Stimulated activated naive B cell treated with anti-CD40 and anti-IgM and Interleukin-4, amounts not matched to agents 10 μg/mL and 1 μg/mL and 100 μg/mL, for 72 hours (primary cell): ENCODE data around the gene HUNK.

Experiments used
- ATAC-seq, 2 donors: fragments of 150-1000 bp; cut with Tn5 transposase; replicated peaks; 2 replicates each; pipeline ENCODE4 v1.10.0; 2021; ENCODE audit warnings: moderate library complexity in 1 of 2
- DNase-seq: peaks from one replicate; pipeline ENCODE4 v3.0.0; 2021
- H3K27ac Mint-ChIP-seq: one replicate; pipeline ENCODE4 v1.8.0; 2022; ENCODE audit warnings: mild to moderate bottlenecking, mixed read lengths
- H3K27me3 Mint-ChIP-seq, 2 donors: one replicate each; pipeline ENCODE4 v1.8.0; 2022; ENCODE audit warnings: mixed read lengths in 2 of 2
- H3K36me3 Mint-ChIP-seq, 2 donors: one replicate each; pipeline ENCODE4 v1.8.0; 2022; ENCODE audit warnings: mixed read lengths in 2 of 2, mild to moderate bottlenecking in 1 of 2
- H3K4me1 Mint-ChIP-seq, 2 donors: one replicate each; pipeline ENCODE4 v1.8.0; 2022; ENCODE audit warnings: mixed read lengths in 2 of 2, mild to moderate bottlenecking in 1 of 2
- H3K4me3 Mint-ChIP-seq, 2 donors: one replicate each; pipeline ENCODE4 v1.8.0; 2022; ENCODE audit warnings: mild to moderate bottlenecking in 2 of 2, mixed read lengths in 2 of 2, moderate library complexity in 1 of 2
- H3K9me3 Mint-ChIP-seq, 2 donors: one replicate each; pipeline ENCODE4 v1.8.0; 2022; ENCODE audit warnings: mixed read lengths in 2 of 2, mild to moderate bottlenecking in 1 of 2

Gene HUNK

DNA sequence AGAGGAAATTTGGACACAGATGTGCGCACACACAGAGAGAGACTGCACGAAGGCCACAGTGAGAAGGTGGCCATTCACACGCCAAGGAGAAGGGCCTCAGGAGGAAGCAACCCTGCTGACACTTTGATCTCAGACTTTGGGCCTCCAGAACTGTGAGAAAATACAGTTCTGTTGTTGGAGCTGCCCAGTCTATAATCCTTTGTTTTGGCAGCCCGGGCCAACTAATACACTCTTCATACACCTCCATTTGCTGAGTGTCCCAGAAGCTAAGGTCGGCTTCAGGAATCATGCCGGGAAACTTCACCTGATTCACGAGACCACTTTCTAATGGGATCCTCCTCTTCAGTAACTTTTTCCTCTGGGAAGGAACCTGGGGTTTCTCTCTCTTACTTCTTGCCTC lies 23.2 kb downstream of the HUNK start:
- peaks cover 14 to 19% of the 10 kb centered on the region in 2 donors for H3K27me3 Mint-ChIP-seq
- H3K36me3 Mint-ChIP-seq, result no peaks in the 10 kb centered on the region
- ATAC-seq, result no peak
- H3K4me1 Mint-ChIP-seq, result no peaks in the 10 kb centered on the region
- no peaks in the 10 kb centered on the region for H3K9me3 Mint-ChIP-seq
- H3K27ac Mint-ChIP-seq, result no peak overlapping the region
- no peak for DNase-seq
- no peak overlapping the region for H3K4me3 Mint-ChIP-seq

- H3K9me3 Mint-ChIP-seq, result no peaks in the 10 kb centered on the region
- no peak for ATAC-seq
- H3K4me3 Mint-ChIP-seq, result no peak overlapping the region
- H3K27me3 Mint-ChIP-seq, result peaks cover 16 to 19% of the 10 kb centered on the region in 2 donors
- no peaks in the 10 kb centered on the region for H3K4me1 Mint-ChIP-seq
- H3K27ac Mint-ChIP-seq, result no peak overlapping the region
- DNase-seq, result no peak
- H3K36me3 Mint-ChIP-seq, result no peaks in the 10 kb centered on the region
Measured at GRCh38 chr21:31897311-31897710, 24.5 kb downstream of the HUNK start.

DNA sequence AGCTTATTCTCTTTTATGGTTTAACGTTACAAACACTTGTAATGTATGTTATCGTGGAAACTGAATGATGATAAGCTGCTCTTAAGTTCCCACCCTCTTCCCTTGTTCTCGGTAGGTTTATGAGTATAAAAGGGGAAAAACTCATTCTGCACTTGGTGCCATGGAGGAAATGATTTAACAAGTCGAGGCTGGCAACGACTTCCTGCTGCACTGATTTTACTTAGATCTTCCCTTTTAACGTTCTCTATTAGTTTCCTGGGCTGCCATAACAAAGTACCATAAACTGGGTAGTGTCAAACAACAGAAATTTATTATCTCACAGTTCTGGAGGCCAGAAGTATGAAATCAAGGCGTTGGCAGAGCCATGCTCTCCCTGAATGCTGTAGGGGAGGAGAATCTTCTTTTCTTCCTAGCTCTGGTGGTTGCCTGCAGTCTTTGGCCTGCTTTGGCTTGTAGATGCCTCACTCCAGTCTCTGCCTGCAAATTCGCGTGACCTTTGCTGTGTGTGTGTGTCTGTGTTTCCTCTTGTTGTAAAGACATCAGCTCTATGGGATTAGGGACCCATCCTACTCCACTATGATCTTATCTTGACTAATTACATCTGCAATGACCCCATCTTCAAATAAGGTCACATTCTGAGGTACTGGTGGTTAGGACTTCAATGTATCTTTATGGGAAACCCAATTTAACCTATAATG lies 26.3 kb downstream of the HUNK start:
- H3K4me3 Mint-ChIP-seq, result no peak overlapping the region
- no peak for ATAC-seq
- peaks cover 0 to 1% of the 10 kb centered on the region in 2 donors for H3K4me1 Mint-ChIP-seq
- DNase-seq, result no peak
- no peaks in the 10 kb centered on the region for H3K36me3 Mint-ChIP-seq
- H3K9me3 Mint-ChIP-seq, result no peaks in the 10 kb centered on the region
- peaks cover 7 to 8% of the 10 kb centered on the region in 2 donors for H3K27me3 Mint-ChIP-seq
- H3K27ac Mint-ChIP-seq, result no peak overlapping the region

GRCh38 chr21:31900121-31900895 lies 27.5 kb downstream of the HUNK start:
- Mint-ChIP-seq H3K9me3 (no peaks in the 10 kb centered on the region), H3K36me3 (no peaks in the 10 kb centered on the region), H3K27me3 (peaks cover 15 to 17% of the 10 kb centered on the region in 2 donors), H3K4me3 (no peak overlapping the region), H3K27ac (no peak overlapping the region), H3K4me1 (peaks cover 0 to 5% of the 10 kb centered on the region in 2 donors)
- DNase-seq (no peak), ATAC-seq (no peak)

DNA sequence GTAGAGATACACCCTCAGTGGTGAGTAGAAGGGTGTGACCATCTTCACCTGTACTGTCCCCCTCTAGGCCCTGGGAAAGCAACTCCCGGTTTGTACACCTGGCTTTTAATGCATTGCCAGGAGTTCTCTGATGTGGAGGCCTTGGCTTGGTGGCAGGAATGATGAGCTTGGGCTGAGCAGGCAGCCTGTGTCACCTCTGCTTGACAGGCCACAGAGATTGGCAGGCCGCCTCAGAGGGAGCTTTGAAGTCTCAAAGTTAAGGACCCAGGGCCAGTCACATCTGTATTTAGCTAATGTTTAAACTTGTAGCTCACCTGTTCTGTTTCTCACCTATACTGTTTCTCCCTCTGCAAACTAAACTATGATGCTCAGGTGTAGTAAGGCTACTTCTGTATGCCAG lies 28.5 kb downstream of the HUNK start:
- peaks cover 23 to 26% of the 10 kb centered on the region in 2 donors for H3K27me3 Mint-ChIP-seq
- DNase-seq (no peak), ATAC-seq (no peak)
- H3K4me1 Mint-ChIP-seq, result peaks cover 0 to 5% of the 10 kb centered on the region in 2 donors
- H3K9me3 Mint-ChIP-seq, result no peaks in the 10 kb centered on the region
- H3K27ac Mint-ChIP-seq, result no peak overlapping the region
- H3K4me3 Mint-ChIP-seq, result no peak overlapping the region
- H3K36me3 Mint-ChIP-seq, result no peaks in the 10 kb centered on the region

GRCh38 chr21:31902438-31902837 lies 29.6 kb downstream of the HUNK start:
- peaks cover 0 to 2% of the 10 kb centered on the region in 2 donors for H3K36me3 Mint-ChIP-seq
- DNase-seq (no peak), ATAC-seq (no peak)
- no peak overlapping the region for H3K27ac Mint-ChIP-seq
- no peak overlapping the region for H3K4me3 Mint-ChIP-seq
- H3K4me1 Mint-ChIP-seq, result peaks cover 0 to 5% of the 10 kb centered on the region in 2 donors
- H3K27me3 Mint-ChIP-seq, result peaks cover 31 to 34% of the 10 kb centered on the region in 2 donors
- H3K9me3 Mint-ChIP-seq, result no peaks in the 10 kb centered on the region

DNA sequence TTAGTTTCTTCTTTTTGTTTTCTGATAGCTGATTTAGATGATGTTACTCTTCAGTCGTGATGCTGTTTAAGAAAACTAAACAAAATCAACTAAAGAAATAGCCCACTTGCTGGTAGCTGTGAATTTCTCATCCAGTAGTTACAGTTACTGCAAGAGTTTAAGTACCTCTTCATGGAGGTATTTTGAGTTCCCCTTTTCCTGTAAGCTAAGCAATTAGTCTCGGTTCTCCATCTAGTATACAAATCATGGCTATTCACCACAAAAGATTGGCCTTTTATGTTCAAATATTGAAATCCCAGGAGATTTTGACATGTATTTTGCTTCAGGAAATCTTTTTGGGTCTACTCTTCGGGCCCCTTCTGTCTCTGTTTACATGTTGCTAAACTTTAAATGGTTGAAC lies 31.1 kb downstream of the HUNK start:
- no peak for ATAC-seq
- DNase-seq, result no peak
- peaks cover 0 to 5% of the 10 kb centered on the region in 2 donors for H3K4me1 Mint-ChIP-seq
- H3K27ac Mint-ChIP-seq, result no peak overlapping the region
- H3K4me3 Mint-ChIP-seq, result no peak overlapping the region
- peaks cover 41 to 45% of the 10 kb centered on the region in 2 donors for H3K27me3 Mint-ChIP-seq
- H3K9me3 Mint-ChIP-seq, result no peaks in the 10 kb centered on the region
- peaks cover 0 to 4% of the 10 kb centered on the region in 2 donors for H3K36me3 Mint-ChIP-seq

DNA sequence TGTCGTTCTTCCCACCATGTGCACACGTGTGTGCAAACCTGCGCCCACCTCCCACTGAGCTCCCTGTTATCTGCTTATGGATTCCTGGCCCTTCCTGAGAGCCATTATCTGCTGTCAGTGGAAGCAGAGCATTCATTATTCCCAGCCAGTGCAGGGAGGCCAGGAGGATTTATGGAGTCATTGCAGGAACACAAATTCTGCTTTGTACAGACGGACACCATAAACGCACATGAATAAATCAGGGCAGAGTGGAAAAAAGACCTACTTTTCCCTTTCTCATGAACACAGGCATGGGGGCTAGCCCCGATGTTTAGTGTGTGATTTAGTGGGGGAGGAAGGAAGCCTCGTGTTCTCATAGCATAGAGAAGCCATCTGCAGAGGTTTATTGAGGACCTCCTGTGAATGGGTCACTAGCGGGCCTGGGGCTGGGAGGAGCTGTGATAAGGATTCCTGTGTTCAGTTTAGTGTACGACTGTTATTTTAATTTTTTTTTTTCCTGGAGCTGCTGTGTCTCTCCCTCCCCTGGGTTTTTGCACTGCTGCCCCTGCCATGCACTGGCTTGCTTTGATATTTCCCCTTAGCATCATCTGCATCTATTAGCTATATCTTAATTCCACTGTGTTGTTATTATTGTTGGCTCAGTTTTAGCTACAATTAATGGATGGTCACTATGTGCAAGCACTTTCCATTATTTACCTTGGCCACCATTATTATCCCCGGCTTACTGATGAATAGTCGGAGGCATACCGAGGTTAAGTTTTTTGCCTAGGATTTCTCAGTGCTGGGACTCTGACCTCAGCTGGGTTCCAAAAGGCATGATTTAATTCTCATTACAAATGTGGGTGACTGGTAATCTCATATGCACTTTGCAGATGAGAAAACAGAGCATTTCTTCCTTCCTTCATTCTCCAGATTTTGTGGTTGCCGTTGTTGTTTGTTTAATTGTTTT lies 33.0 kb downstream of the HUNK start:
- Mint-ChIP-seq H3K9me3 (no peaks in the 10 kb centered on the region), H3K36me3 (peaks cover 0 to 4% of the 10 kb centered on the region in 2 donors), H3K27me3 (peaks cover 44 to 50% of the 10 kb centered on the region in 2 donors), H3K4me1 (peaks cover 0 to 5% of the 10 kb centered on the region in 2 donors), H3K4me3 (no peak overlapping the region), H3K27ac (no peak overlapping the region)
- ATAC-seq, result no peak
- no peak for DNase-seq

GRCh38 chr21:31908106-31909031 lies 35.5 kb downstream of the HUNK start:
- Mint-ChIP-seq H3K9me3 (no peaks in the 10 kb centered on the region), H3K36me3 (peaks cover 0 to 4% of the 10 kb centered on the region in 2 donors), H3K4me3 (no peak overlapping the region), H3K27me3 (peaks cover 63 to 73% of the 10 kb centered on the region in 2 donors), H3K4me1 (peaks cover 0 to 5% of the 10 kb centered on the region in 2 donors), H3K27ac (no peak overlapping the region)
- DNase-seq (no peak), ATAC-seq (no peak)

DNA sequence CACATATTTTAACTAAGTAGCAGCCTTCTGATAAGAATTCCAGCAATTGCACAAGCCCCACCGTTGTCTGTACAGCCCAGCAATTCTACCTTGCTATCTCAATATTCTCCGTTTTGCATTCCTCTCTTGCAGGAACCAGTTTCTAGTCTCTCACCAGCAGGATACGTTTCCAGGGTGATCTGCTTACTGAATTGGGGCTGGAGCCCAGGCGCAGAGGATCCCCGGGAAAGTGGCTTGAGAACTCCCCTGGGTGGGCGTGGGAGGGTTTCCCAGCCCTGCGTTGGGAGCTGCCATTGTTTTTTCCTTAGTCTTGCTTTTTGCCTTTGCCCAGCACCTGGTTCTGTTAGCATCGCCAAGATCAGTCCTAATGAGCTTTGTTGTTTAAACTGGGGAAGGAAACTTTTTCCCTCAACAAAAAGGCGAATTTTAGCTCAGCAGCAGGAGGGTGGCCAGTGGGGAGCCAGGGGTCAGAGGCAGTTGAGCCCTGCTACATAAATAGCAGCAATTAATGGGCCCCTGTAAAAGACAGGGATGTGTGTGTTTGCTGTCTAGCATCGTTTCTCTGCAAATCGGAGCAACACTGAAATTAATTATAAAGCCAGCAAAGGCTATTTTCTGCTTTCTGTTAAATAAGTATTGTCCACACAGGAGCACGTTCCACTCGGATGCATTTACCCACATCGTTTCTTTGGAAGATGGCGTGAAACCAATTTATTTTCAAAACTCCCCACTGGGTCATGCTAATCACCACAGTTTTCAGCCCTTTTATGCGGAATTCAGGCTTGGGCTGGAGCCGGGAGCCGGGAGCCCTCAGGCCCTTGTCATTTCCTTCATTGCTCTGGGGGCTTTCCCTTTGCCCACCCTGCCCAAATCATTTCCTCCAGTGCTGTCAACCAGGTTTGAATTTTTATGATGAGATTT lies 36.6 kb downstream of the HUNK start:
- ATAC-seq (no peak), DNase-seq (no peak)
- H3K4me1 Mint-ChIP-seq, result peaks cover 0 to under 1% of the 10 kb centered on the region in 2 donors
- no peak overlapping the region for H3K27ac Mint-ChIP-seq
- peaks cover 70 to 76% of the 10 kb centered on the region in 2 donors for H3K27me3 Mint-ChIP-seq
- peaks cover 0 to 4% of the 10 kb centered on the region in 2 donors for H3K36me3 Mint-ChIP-seq
- H3K9me3 Mint-ChIP-seq, result no peaks in the 10 kb centered on the region
- no peak overlapping the region for H3K4me3 Mint-ChIP-seq

- no peak overlapping the region for H3K27ac Mint-ChIP-seq
- no peaks in the 10 kb centered on the region for H3K9me3 Mint-ChIP-seq
- H3K27me3 Mint-ChIP-seq, result peaks cover 64 to 70% of the 10 kb centered on the region in 2 donors
- H3K4me3 Mint-ChIP-seq, result no peak overlapping the region
- ATAC-seq (no peak), DNase-seq (no peak)
- H3K4me1 Mint-ChIP-seq, result no peaks in the 10 kb centered on the region
- peaks cover 0 to 4% of the 10 kb centered on the region in 2 donors for H3K36me3 Mint-ChIP-seq
Measured at GRCh38 chr21:31910074-31910470, 37.3 kb downstream of the HUNK start.

DNA sequence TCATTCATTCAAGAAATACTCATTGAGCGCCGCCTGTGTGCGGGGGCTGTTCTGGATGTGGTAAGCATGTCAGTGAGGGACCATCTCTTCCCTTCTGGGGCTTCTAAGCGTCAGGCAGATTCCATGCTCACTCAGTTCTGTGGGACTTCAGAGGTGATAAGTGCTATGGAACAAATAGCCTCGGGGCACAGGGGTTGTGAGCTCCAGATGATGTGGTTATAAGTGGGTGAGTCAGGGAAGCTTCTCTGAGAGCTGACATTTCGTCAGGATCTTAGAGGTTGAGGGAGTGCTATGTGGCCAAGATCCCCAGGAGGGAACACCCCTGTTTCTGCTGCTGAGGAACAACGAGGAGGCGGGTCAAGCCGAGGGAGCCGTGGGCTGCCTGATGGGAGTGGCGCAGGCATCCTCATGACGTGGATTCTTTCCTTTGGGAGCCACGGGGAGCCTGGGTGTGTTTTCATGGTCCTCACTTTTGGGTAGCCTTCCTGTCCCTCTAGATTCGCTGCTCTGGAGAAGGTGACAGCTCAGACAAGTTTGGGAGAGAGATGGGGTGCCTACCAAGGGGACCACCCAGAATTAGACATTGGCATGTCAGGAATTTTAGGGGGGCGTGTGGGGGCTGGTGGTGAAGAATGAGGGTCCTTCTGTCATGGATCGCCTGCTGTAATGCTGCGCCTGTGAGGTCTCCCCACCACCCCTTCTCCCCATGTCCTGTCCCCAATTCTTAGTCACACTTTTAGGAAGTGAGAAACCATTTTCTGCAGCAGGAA lies 38.5 kb downstream of the HUNK start:
- no peaks in the 10 kb centered on the region for H3K9me3 Mint-ChIP-seq
- no peak overlapping the region for H3K4me3 Mint-ChIP-seq
- no peaks in the 10 kb centered on the region for H3K4me1 Mint-ChIP-seq
- ATAC-seq, result no peak
- H3K27ac Mint-ChIP-seq, result no peak overlapping the region
- DNase-seq, result no peak
- peaks cover 0 to 4% of the 10 kb centered on the region in 2 donors for H3K36me3 Mint-ChIP-seq
- H3K27me3 Mint-ChIP-seq, result peaks cover 53 to 58% of the 10 kb centered on the region in 2 donors
